Measurements from ENCODE around the gene NHSL2. TPM values are rescaled to one million over a fixed set of nuclear protein-coding genes. Genes with fewer than 3 reads are reported as not detected.
"Not testable (repeated sequence)": the region's sequence is repeated elsewhere in the genome, so short reads cannot be mapped to it uniquely, and the experiment has no call there.

Gene NHSL2
- total RNA-seq, 1 donor from 2014 or later = 13.3 TPM

DNA sequence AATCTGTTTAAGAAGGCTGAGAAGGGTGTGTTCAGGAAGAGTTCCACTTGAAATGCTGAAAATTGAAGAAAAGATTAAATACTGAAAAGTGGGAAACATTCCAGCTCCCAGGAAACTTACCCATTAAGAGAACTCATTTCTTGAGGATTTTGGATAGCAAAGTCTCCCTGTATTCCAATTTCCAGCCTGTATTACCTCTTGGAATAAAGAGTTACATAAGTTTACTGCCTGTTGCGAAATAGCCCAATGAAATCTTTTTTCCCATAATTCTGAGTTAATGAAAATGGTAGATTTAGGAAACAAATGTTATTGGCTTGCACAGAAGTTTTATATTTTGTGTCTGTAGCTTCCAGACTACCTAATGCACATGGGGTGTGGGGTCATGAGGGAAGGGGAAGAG lies 12.0 kb downstream of the NHSL2 start:
- no peak for DNase-seq (ENCODE audit: low spot score)

DNA sequence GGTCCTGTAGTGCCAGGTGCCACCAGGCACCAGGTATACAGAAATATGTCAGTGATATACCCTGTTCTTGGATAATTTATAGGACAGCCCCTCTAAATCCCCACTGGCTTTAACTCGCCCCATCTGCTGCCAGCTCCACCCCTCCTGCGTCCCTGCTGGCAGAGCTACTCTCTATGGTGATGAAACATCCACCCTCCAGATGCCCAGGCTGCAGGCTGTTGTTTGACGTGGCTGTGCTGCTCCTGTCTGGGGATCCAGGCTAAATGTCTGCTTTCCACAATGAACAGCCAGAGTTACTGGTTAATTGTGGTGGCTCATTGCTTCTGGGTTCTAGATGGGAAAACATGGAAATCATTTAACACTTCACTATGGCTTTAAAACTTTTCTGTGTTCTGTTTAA lies 12.9 kb downstream of the NHSL2 start:
- DNase-seq (ENCODE audit: low spot score) = no peak

DNA sequence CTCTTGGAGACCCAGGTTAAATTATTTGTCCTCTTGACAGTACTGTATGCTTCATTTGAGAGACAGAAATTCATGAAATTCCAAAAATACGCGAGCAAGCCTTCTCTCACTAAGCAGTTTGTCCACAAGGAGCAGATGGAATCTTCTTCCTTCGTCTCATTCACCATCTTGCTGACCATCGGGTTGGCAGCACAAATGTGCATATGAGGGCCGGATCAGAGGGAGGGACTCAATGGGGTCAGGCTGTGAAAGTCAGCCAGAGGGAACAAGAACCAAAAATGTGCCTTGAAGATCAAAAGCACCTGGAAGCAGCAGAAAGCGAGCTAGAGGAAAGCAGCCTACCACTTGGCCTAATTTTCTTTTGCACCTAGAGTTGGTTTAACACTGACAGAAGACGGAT lies 16.4 kb downstream of the NHSL2 start:
- DNase-seq (ENCODE audit: low spot score) = no peak

DNA sequence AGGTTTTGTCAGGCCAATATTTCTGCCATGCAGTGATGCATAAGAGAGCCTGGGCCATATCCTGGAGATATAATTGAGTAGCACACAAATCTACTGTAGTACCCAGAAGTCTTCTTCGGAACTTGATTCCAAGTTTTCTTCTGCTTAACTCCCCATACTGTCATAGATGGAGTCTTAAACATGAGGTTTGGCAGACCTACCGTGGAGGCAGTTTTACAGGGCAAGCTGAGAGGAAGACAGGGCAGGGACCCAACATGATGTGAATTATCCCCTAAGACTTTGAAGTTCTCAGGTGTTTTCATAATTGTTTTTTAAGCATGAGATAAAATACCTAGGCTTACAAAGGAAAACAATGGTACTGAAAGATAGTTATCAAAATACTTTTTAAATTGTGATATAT lies 18.2 kb downstream of the NHSL2 start:
- no peak for DNase-seq (ENCODE audit: low spot score)

DNA sequence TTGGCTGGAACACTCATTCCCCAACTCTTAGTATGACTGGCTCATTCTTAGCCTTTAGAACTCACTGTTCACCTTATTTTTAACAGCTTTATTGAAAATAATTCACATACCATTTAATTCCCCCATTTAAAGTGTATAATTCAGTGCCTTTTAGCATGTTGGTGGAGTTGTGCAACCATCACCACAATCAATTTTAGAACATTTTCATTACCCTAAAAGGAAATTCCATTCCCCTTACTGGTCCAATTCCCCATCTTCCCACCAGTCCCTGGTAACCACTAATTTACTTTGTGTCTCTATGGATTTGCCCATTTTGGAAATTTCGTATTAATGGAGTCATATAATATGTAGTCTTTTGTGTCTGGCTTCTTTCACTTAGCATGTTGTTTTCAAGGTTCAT lies 19.7 kb downstream of the NHSL2 start:
- no peak for DNase-seq (ENCODE audit: low spot score)

GRCh38 chrX:71935476-71935875 lies 24.8 kb downstream of the NHSL2 start:
- DNase-seq (ENCODE audit: low spot score) = no peak

- DNase-seq (ENCODE audit: low spot score) = no peak
These were observed 26.0 kb downstream of the NHSL2 start for GRCh38 chrX:71936632-71937031.

DNA sequence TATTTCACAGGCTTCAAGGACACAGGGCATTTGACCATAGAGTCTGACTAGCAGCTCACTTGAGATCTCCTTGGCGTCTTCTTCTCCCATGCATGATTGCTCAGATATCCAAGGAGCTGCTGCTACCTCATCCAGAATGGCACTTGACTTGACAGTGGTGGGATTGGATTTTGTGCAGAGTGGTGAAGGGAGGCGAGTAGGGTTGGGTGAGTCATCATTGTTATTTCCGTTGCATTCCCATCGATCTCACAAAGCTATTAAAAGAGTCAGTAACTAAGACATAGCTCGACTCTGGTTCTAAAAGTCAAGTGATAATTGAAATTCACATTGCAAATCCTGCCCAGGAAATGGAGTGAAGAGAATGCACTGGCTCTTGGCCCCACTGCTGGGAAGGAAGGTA lies 27.7 kb downstream of the NHSL2 start:
- DNase-seq (ENCODE audit: low spot score) = no peak

DNA sequence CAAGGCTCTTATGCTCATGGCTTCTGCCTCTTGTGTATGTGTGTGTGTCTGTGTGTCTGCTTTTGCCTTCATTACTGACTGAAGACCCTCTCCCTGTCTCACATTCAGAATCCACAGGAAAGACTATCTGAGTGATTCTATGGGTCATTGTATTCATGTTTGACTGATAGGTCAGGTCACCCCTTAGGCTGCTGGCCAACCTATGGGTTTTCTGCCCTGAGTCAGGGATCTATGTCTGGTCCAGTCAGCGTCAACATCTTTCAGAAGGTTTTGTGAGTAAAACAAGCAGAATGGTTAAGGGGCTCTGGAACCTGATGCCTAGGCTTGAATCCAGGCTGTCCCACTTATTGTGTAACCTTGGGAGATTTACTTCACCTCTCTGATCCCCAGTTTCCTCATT lies 30.5 kb downstream of the NHSL2 start:
- no peak for DNase-seq (ENCODE audit: low spot score)

GRCh38 chrX:71941776-71942175 lies 31.1 kb downstream of the NHSL2 start:
- no peak for DNase-seq (ENCODE audit: low spot score)

GRCh38 chrX:71944369-71944768 lies 33.7 kb downstream of the NHSL2 start:
- DNase-seq (ENCODE audit: low spot score) = no peak

DNA sequence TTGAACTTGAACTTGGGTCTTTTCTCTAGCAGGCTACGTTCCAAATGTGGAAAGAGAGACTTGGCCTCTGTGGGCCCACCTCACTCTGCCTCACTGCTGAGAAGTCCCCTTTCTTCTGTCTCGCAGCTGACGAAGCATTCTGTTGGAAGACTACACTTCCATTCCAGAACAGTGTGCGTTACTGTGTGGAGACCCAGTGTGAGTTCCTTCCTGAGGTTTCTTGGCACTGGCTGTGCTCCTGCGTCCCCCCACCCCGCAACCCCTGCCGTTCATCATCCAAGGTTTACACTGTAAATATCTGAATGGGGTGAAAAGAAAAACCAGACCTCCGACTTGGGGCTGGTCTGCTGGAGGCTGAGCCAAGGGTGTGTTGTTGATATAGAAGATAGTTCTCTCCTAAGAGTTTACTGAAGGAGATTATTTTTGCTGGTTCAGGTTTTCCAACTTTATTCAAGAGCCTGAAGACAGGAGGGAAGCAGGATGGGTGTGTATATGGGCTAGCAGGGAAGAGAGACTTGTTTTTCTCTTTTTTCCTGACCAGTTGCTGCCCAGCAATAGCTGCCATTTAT lies 34.7 kb downstream of the NHSL2 start:
- no peak for DNase-seq (ENCODE audit: low spot score)

GRCh38 chrX:71949363-71949762 lies 38.7 kb downstream of the NHSL2 start:
- DNase-seq (ENCODE audit: low spot score) = no peak

GRCh38 chrX:71949844-71950445 lies 39.3 kb downstream of the NHSL2 start:
- no peak for DNase-seq (ENCODE audit: low spot score)

DNA sequence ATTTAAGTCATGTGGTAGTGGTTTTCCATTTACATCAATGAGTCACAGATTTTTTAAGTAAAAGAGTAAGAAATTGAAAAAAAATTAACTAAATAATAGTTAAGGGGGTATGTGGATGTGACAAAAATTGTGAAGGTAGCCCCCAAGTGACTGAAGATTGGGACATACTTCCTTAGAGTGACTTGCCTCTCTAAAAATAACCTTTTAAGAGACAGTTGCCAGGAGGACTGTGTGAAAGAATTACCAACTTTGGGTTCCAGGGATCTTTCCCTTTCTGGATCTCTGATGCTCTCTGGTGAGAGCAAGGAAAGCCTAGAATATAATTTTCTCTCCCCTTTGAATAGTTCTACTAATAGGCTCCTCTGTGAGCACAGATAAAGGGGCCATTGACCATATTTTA lies 42.7 kb downstream of the NHSL2 start:
- no peak for DNase-seq (ENCODE audit: low spot score)

DNA sequence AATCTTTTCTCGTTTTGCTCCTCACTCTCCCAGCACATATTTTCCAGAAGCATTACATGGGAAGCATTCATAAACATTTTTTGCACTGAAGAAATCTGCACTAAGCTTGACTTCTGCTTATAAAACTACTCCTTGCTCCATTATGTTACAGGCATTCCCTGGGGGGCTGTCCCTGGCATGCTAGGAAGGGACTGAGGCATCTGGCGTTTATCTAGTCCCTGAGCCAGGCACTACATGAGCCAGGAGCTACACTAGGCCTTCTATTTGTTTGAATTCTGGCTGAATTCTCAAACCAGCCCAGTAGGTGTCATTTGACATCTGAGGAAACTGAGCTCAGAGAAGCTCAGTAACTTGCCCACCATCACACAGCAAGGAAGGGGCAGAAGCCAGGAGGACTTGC lies 43.3 kb downstream of the NHSL2 start:
- DNase-seq (ENCODE audit: low spot score) = no peak

DNA sequence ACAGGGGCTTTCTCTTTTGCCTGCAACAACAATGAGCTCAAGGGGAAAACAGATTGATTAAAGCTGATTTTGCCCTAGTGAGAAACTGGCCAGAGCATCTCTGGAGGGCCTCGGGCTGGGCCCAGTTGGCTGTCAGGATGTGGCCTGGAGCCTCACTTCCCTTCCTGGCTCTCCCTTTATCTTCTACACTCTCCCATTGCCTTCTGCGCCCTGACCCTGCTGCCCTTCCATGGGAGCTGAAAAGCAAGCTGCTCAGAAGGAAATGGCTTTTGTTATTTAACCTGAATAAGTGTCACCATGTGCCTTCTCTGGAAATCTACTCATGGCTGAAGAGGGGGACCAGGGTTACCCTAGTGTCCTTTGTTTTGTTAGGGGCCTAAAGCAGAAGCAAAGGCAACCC lies 43.8 kb downstream of the NHSL2 start:
- no peak for DNase-seq (ENCODE audit: low spot score)

GRCh38 chrX:71955530-71956120 lies 45.0 kb downstream of the NHSL2 start:
- no peak for DNase-seq (ENCODE audit: low spot score)

GRCh38 chrX:71958281-71958675 lies 47.6 kb downstream of the NHSL2 start:
- no peak for DNase-seq (ENCODE audit: low spot score)

GRCh38 chrX:71964184-71964583 lies 53.5 kb downstream of the NHSL2 start:
- not testable (repeated sequence) for DNase-seq (ENCODE audit: low spot score)

DNA sequence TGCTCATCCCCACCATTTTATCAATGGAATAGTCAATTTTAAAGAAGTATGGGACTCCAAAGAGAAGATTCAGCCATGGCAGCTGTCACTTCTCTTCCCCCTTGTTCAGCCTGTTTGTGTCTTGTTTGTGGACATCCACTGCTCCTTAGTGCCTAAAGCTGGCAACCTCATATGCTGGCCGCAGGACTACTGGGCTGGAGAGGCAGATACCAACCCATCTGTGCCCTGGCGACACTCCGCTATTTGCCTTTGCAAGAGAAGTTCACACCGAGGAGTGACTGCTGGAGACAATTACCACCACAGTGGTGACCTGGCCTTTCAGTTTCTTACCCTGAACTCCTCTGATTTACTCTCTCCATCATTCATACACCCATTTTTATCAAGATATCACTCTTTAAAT lies 64.3 kb downstream of the NHSL2 start:
- no peak for DNase-seq (ENCODE audit: low spot score)

- DNase-seq (ENCODE audit: low spot score) = no peak
These were observed 66.1 kb downstream of the NHSL2 start for GRCh38 chrX:71976753-71977152.

DNA sequence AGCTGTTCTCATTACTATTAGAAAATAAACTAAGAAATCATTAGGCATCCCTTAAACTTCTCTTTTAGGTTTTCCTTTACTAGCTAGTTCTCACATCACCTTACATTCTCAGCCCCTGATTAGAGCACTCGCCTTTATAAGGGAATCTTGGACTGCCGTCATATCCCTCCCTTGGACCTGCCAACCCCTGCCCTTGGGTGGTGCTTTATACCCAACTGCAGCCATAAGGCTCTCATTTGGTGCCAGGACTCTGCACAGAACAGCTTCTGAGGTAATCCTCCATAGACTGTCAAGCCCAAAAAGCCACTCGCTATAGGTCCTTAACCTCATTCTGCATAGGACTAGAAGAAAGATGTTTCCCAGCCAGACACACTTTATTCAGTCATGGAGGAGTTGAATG lies 67.5 kb downstream of the NHSL2 start:
- no peak for DNase-seq (ENCODE audit: low spot score)
